ENCODE data around the gene RNU11.
"Not testable (repeated sequence)": the region's sequence is repeated elsewhere in the genome, so short reads cannot be mapped to it uniquely, and the experiment has no call there.

Gene RNU11

DNA sequence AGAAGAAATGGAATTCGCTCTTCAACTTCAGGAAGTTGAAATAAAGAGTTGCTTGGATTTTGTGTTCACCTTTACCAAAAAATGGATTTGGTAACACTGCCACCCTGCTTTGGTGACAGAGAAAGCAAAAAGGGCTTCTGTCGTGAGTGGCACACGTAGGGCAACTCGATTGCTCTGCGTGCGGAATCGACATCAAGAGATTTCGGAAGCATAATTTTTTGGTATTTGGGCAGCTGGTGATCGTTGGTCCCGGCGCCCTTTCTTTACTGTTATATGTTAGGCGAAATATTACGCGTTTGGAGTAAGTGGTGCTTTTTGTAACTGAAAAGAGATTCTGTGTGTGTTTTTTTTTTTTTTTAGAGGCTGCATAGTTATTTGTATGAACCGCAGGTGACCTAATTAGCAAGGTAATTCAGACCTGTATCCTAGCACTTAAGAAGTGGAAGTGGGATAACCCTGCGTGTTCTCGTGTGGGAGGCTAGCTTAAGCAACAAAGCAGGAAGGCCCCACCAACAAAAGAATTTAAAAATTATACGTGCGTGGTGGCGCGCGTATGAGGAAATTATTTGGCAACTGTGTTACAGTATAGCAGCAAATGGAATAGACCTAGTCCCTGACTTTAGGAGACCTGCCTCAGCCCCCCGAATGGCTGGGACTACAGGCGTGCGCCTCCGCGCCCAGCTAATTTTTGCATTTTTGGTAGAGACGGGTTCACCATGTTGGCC, at the start of gene RNU11:
Gene RNU11 (plus strand): TSS at position 127 of the 725 bp plus-strand sequence.
- peak; percentile 96 for DNase-seq

DNA sequence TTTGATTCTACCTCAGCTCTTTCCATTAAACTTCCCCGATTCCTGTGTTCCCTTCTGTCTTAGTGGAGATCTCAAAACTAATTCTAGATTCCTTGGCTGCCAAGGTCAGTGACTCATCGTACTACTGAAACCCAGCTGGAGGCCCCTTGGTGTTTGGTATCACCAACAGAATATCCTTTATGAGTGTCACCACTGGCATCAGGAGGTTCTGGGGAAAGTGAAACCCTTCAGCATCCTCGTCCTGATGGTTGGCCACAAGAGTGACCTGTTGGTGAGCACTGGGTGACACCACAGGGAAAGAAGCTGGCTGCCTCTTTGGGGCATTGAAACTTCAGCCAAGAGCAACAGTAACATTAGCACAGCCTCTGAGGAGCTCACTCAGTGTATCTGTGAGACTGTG, 46.7 kb upstream of the RNU11 start:
- DNase-seq, result peak; percentile 67

DNA sequence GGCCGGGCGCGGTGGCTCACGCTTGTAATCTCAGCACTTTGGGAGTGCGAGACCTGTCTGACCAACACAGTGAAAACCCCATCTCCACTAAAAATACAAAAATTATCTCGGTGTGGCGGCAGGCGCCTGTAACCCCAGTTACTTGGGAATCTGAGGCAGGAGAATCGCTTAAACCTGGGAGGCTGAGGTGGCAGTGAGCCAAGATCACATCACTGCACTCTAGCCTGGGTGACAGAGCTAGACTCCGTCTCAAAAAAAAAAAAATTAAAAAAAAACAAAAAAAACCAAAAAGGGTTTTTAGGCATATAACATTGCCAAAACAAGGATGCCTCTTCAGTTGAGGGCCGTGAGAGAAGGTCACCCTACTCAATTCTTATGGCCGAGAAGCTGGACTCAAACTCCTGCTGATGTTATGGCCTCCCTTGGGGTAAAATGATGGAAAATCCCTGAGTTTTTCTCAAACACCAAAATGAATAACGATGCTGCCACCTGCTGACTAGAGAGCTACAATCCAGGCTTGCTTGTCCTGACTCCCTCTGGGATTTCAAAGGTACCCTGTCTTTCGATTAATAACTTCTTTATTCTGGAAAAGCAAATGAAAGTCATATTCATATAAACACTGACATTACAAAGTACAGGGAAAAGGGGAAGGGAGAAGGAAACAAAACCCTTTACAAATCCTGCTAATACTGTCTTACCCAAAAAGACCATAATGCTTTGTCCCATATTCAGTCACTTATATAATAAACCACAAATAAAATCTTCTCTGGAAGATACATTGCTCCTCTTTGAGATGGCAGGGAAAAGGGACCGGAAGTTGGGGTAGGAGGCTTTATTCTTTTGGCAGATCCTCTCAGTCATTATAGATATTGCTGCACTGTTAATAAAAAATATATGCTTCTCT, 45.6 kb upstream of the RNU11 start:
- DNase-seq, result peak; percentile 32

DNA sequence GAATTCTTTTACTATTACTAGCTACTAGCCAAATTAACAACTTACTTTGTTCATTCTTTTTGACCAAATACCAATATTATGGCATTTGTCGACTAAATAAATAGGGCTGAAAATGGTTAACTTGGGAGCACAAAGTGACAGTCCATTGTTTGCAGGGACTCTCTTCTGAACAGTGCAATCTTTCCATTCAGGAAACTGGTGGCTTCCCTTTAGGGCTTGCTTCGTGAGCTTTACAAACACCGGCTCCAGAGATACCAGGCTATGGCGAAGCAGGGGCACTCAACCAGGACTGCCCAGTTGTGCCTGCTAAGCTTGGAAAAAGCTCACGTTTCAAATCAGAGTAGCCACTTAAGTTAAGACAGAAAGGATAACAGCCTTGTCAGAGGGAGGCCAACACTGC, 44.0 kb upstream of the RNU11 start:
- no peak for DNase-seq

DNA sequence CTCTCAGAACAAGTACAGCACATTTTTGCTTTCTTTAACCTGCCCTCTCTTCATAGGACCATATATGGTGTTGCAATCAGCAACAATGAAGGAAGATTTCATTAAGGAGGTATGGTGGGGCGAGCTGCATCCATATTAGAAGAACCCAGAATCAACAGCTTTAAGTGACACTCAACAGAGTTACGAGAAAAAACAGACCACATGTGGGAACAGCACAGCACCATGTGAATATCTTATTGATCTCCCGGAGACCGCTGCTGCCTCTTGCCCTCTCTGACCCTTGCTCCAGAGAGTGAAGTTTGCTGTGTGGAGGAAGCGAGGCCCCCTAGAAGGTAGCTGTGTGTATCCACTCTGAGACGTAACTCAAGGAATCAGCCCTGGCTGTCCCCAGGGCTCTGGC, 43.4 kb upstream of the RNU11 start:
- no peak for DNase-seq

DNA sequence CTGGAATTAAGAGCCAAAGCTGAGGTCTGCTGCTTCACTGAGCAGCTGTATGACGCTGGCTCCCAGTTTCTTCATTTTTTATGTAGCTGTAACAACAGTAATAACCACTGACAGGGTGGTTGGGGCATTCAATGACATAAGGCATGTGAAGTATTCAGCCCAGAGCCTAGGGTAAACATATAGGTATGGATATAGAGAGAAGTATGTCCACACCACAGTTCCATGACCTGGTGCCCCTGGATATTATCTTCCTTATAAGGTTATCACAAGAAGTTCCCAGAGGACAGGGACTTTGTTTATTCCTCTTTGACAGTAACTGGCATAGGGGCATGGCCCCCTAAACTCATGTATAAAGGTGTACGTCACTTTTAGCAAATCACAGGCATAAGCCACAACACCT, 41.6 kb upstream of the RNU11 start:
- no peak for DNase-seq

DNA sequence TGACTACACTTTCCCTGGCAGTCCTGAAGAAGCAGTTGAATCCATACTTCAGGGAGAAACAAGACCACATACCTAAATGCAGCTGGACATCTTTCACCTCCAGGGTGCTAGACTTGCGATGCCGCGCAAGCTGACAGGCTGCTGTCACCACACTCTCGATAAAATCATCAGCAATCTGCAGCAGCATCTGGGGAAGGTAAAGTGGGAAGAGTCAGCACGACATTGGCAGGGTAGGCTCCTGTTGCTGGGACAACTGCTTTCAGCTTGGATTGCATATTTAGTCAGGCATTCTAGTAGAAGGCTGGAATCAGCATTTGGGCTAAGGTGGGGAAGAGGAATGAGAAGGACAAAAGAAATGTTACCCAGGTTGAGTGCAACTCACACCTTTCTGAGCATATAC, 35.2 kb upstream of the RNU11 start:
- no peak for DNase-seq

DNA sequence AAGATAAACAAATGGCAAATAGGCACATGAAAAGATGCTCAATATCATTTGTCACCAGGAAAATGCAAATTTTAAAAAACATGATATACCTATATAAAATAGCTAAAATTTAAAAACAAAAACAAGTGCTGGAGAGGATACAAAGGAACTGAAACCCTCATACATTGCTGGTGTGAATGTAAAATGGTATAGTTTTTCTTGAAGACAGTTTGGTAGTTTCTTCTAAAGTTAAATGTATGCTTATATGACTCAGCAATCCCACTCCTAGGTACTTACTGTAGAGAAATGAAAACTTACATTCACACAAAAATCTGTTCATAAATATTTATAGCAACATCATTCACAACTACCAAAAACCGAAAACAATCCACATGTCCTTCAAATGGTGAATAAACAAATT, 16.7 kb upstream of the RNU11 start:
- peak; percentile 7 for DNase-seq

DNA sequence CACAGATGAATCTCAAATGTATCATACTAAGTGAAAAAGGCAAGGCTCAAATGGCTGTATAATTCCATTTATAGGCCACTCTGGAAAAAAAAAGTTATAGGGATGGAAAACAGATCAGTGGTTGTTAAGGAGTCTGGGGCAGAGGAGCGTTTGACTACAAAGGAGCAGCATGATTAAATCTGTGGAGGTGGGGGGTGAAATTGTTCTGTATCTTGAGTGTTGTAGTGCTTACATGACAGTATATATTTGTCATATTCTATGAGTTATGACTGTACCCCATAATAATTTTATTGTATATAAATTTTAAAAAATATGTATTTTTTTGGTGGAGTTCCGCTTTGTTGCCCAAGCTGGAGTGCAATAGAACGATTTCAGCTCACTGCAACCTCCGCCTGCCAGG, 15.8 kb upstream of the RNU11 start:
- DNase-seq, result no peak

DNA sequence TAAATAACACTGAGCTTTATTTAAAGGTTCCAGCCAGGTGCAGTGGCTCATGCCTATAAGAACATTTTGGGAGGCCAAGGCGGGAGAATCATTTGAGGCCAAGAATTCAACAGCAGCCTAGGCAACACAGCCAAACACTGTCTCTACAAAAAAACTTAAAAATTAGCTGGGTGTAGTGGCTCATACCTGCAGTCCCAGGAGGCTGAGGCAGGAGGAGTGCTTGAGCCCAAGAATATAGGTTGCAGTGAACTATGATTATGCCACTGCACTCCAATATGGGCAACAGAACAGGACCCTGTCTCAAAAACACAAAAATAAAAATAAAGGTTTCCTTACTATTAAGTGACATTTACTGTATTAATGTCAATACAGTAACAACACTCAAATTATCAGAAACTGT, 7.6 kb upstream of the RNU11 start:
- peak; percentile 51 for DNase-seq

DNA sequence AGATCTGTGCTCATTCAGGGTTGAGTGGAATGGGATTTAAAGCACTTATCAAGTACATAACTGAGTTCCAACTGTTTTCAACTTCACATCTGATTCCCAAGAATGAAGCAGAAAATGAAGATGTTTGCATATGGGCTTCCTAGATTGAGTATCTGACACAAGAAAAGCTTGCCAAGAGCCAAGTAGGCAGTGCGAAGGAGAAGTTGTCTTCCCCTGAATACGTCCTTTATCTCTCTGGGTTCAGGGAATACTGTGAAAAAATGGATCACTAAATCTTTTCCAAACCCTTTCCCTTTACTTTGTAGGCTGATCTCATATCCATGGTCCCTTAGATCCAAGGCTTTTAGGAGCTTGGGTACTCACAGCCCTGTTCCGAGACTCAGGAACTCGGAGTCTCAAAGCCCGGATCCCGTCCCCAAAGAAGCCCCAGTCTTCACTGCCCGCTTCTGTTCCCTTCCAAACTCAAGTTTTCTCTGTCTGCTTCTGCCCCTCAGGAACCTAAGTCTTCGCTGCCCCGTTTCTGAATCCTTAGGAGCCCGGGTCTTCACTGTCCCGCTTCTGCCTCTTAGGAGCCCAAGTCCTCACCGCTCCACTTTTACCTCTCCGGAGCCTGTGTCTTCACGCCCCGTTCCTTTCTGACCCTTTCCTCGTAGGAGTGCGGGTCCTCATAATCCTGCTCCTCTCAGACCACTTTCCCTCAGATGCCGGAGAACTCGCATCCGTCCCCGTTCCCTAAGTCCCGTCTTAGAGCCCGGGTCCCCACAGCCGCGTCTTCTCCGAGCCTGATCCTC, 6.1 kb upstream of the RNU11 start:
- peak; percentile 23 for DNase-seq

DNA sequence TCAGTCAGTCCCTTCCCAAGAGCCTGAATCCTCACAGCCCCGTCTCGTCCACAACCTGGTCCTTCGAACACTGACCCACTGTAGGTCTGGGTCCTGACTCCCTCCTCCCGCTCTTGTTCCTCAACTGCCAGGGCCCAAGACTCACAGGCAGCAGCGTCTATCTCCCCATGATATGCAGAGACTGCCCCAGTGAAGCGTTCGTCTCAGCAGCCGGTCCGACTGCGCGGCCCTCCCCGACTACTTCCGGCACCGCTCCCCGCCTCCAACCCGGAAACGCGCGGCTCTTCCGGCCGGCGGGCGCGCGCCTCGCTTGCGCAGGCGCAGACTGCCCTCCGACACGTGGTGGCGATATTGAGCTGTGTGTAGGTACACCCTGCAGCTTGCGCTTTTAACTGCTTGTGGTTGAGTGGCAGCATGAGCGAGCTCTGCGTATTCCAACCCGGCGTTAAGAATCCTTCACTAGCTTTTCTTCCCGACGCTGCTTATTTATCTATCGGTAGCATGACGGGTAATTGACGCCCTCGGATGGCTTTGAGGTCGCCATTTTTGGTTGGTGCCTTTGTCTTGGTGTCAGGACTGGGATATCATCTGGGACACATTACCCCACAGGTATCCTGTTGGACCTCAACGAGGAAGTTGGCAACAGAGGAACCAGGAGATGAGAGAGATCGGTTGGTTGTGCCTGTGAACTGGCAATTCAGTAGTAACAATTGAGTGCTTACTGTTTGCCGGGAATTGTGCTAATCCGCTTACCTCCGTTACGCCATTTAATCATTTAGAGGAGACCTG, 5.4 kb upstream of the RNU11 start, which contains the start of gene TAF12:
Gene TAF12 (minus strand): TSS at position 221 of the 789 bp plus-strand sequence. CDS start 20,986 bp downstream, outside the sequence.
- peak; percentile 97 for DNase-seq

DNA sequence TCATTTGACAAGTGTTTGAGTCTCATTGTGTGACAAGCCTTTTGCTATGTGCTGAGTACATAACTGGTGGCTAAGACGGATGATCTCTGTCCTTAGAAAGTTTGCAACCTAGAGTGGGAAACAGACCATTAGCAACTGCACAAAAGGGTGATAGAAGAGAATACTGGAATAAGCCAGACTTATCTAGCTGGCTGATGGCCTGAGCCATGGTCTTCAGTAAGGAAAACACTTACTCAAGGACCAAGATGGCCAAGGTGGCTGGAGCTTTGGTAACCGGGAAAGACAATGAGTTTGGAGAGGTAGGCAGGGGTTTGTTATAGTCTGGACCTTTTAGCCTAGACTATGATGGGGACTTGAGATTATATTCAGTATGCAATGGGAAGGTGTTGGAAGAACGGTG, 3.9 kb upstream of the RNU11 start:
- peak; percentile 6 for DNase-seq

DNA sequence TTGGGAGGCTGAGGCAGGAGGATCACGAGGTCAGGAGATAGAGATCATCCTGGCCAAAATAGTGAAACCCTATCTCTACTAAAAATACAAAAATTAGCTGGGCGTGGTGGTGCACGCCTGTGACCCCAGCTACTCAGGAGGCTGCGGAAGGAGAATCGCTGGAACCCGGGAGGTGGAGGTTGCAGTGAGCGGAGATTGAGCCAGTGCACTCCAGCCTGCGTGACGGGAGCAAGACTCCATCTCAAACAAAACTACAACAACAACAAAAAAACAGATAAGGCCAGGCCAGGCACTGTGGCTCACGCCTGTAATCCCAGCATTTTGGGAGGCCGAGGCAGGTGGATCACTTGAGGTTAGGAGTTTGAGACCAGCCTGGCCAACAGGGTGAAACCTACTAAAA, 3.0 kb upstream of the RNU11 start:
- DNase-seq, result not testable (repeated sequence)

DNA sequence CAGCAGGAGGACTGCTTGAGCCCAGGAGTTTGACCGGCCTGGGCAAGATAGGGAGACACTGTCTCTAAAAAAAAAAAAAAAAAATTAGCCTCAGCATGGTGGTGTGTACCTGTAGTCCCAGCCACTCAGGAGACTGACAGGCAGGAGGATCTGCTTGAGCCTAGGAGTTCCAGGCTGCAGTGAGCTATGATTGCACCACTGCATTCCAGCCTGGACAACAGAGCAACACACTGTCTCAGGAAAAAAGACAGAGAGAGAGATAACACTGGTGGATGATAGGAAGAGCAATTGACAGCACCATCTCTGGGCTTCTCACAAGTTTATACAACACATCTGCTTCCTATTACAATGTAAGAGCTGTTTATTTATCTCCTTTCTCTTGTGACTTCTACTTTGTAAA, 2.4 kb upstream of the RNU11 start:
- no peak for DNase-seq

DNA sequence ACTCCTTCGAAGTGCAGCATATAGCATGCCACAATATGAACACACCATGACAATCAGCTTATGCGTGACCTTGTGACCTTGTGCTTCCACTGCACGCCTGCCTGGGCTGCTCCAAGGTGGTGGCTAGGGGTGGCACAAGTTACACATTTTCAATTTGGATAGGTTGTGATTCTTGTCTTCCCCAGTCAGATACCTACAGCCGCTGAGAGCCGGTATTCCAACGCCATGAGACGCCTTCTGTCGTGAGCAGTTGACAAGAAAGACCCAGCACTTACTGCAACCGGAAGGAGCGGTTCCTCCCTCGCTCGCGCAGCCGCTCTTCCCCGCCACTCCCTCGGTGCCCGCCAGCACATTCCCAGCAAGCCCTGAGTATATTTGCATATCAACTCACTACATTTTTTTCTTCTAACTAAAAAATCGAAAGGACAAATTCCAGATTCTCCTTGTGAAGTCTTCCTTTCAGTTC, 359 bp upstream of the RNU11 start:
- DNase-seq, result peak; percentile 96

DNA sequence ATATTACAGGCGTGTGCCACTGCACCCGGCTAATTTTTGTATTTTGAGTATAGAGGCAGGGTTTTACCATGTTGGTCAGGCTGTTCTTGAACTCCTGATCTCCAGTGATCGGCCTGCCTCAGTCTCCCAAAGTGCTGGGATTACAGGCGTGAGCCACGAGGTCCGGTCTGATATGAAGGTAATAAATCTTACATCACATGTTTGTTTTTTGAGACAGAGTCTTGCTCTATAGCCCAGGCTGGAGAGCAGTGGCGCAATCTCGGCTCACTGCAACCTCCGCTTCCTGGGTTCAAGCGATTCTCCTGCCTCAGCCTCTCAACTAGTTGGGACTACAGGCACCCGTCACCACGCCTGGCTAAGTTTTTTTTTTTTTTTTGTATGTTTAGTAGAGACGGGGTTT, 4.7 kb downstream of the RNU11 start:
- not testable (repeated sequence) for DNase-seq

DNA sequence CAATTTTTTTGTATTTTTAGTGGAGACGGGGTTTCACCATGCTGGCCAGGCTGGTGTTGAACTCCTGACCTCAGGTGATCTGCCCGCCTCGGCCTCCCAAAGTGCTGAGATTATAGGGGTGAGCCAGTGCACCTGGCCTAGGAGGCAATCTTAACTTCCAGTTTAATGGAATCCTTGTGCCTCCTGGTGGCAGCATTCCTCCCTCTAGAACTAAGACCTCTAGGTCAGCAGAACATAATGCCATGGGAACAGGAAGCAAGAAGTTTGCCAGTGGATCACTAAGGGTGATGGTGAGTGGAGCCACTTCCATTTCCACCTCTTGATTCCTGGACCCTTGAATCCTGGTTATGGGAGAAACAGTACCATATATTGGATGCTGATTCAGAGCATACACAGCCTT, 5.5 kb downstream of the RNU11 start:
- DNase-seq, result not testable (repeated sequence)

DNA sequence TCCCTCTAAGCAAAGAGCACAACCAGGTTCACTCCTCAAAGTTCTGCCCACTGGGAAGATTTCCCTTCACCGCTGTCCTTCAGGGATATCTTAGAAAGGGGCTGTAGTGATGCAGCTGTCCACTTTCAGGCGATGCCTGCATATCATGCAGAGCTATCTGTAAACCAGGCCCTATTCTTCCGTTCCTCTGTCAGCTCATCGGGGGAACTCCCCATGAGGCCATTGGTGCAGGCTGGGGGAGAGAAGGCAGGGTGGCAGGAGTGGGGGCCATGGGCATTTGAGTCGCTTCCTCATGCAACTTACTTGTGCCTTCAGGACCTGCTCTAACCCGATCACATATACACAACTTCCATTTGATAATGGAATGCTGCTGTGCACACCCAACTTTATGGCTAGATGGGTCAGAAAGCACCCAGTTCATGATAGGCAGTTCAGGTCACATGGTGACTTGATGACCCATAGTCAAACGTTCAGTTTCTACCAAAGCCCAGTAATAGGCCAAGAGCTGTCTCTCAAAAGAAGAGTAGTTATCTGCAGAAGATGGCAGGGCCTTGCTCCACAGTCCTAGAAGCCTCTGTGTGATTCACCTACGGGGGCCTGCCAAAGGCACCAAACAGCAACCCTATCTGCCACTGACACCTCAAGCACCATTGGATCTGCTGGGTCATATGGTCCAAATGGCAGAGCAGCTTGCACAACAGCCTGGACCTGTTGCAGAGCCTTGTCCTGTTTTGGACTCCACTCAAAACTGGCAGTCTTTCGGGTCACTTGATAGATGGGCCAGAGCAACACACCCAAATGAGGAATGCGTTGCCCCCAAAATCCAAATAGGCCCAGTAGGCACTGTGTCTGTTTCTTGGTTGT, 7.3 kb downstream of the RNU11 start:
- DNase-seq, result not testable (repeated sequence)

DNA sequence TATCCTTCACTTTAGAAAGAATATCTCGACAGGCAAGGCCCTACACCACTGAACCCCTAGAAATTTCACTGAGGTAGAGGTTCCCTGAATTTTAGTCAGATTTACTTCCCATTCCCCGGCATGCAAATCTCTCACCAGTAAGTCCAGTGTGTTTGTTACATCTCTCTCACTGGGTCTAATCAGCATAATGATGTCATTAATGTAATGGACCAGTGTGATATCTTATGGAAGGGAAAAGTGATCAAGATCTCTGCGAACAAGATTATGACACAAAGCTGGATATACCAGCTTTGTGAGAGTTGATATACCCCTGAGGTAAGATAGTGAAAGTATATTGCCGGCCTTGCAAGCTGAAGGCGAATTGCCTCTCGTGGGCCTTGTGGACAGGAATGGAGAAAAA, 7.9 kb downstream of the RNU11 start:
- DNase-seq, result no peak

DNA sequence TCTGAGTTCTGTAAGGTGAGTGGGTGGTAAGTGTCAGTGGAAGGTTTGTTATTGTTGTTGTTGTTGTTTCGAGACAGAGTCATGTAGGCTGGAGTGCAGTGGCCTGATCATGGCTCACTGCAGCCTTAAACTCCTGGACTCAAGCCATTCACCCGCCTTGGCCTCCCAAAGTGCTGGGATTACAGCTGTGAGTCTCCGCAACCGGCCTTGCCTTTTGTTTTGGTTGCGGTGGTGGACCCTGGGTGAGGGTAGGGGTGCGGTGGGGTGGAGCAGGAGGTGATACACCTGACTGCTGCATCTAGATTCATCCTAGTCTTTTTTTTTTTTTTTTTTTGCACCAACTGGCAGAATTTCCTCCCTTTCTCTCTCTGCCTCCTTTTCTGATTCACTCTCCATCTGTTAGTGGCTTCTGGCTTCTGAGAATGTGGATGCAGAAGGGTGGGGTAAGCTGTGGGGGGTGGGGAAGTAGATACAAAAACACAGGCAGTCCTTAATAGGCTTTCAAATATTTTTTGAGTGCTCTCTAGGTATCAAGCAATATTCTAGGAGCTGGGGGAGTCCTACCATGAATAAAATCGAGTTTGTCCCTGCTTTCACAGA, 15.6 kb downstream of the RNU11 start:
- no peak for DNase-seq
